Vagina (tissue), 2 donors: Measurements from ENCODE around the gene FAM237A.

Source experiments
- POLR2A ChIP-seq, 2 donors: fragments of 450-650 bp; IDR thresholded peaks; one replicate each; pipeline ENCODE4 v1.6.1; 2017; ENCODE audit warnings: antibody characterized with exemption in 2 of 2, mild to moderate bottlenecking in 2 of 2, moderate library complexity in 2 of 2
- POLR2AphosphoS5 ChIP-seq, 2 donors: sonication (generic); formaldehyde crosslinking; IDR thresholded peaks; one replicate each; pipeline ENCODE4 v1.9.0; 2017; ENCODE audit warnings: antibody characterized with exemption in 2 of 2, mild to moderate bottlenecking in 2 of 2, low read depth in 1 of 2; ENCODE audit not compliant: insufficient read depth in 1 of 2
- TF ChIP-seq, protein P1 (sequence below), 3 experiments: fragments of 450-650 bp in 2 of 3; fragments of 200-600 bp in 1 of 3; sonication (generic) in 1 of 3; IDR thresholded peaks; one replicate each; pipeline ENCODE4 v1.5.1; 2017 to 2019; ENCODE audit warnings: antibody characterized with exemption in 3 of 3, mild to moderate bottlenecking in 2 of 3, moderate library complexity in 2 of 3

DNA sequence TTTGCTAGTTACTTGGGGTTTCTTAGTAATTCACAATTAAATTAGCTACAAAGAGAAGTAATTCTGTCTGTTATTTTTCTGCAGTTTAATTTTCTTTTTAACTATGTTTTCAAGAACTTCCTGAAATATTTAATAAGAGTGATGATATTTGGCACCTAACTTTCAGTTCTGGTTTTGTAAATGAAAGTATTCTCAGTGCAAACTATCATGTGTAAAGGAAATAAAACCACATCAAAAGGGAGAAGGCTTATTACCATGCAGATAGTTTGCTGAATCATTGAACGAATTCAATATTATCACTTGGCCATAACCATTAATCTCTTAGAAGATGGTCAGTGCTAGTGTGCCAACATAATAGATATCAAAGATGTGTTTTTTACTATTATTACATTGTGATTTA is 46.7 kb downstream of the FAM237A start:
- TF ChIP-seq, protein P1, sequence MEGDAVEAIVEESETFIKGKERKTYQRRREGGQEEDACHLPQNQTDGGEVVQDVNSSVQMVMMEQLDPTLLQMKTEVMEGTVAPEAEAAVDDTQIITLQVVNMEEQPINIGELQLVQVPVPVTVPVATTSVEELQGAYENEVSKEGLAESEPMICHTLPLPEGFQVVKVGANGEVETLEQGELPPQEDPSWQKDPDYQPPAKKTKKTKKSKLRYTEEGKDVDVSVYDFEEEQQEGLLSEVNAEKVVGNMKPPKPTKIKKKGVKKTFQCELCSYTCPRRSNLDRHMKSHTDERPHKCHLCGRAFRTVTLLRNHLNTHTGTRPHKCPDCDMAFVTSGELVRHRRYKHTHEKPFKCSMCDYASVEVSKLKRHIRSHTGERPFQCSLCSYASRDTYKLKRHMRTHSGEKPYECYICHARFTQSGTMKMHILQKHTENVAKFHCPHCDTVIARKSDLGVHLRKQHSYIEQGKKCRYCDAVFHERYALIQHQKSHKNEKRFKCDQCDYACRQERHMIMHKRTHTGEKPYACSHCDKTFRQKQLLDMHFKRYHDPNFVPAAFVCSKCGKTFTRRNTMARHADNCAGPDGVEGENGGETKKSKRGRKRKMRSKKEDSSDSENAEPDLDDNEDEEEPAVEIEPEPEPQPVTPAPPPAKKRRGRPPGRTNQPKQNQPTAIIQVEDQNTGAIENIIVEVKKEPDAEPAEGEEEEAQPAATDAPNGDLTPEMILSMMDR (IDR thresholded peaks at IDR 0.05): no peak
- TF ChIP-seq POLR2A (IDR thresholded peaks at IDR 0.05) (no peak), POLR2AphosphoS5 (IDR thresholded peaks at IDR 0.05; ENCODE audit: insufficient read depth in 1 of 2, low read depth in 1 of 2) (no peak)
